HepG2 (cell line): Measurements from ENCODE around the gene CCDC116. TPM values are rescaled to one million over a fixed set of nuclear protein-coding genes. Genes with fewer than 3 reads are reported as not detected.

Source experiments
- AKAP8 ChIP-seq: sonication (generic); formaldehyde crosslinking; IDR thresholded peaks from 2 replicates; pipeline ENCODE4 v1.5.1; 2020; ENCODE audit warnings: mild to moderate bottlenecking, missing genetic modification reagents
- BCL6 ChIP-seq: IDR thresholded peaks from 2 replicates; pipeline ENCODE4 v1.6.1; 2016; ENCODE audit warnings: missing genetic modification reagents, missing compliant biosample characterization
- CEBPG ChIP-seq: IDR thresholded peaks from 2 replicates; pipeline ENCODE4 v1.6.1; 2016
- EP300 ChIP-seq, 3 experiments: sonication (generic) in 1 of 3; formaldehyde crosslinking in 1 of 3; IDR thresholded peaks; 2 replicates each; pipeline versions ENCODE4 v1.5.1 to v1.6.1; 2011 to 2020; ENCODE audit warnings: low read depth in 2 of 3, low read length in 2 of 3, borderline replicate concordance in 1 of 3, improper control_type of control experiment in 1 of 3, mild to moderate bottlenecking in 1 of 3, missing genetic modification reagents in 1 of 3, moderate library complexity in 1 of 3
- ETV6 ChIP-seq: sonication (generic); formaldehyde crosslinking; conservative IDR thresholded peaks from 2 replicates; pipeline ENCODE4 v1.4.0; 2020; ENCODE audit warnings: missing genetic modification reagents
- HDAC6 ChIP-seq: fragments of 200-600 bp; sonication (generic); IDR thresholded peaks from 2 replicates; pipeline ENCODE4 v1.7.0; 2017; ENCODE audit warnings: mild to moderate bottlenecking, antibody characterized with exemption, low read length, low read depth
- IKZF4 ChIP-seq: sonication (generic); formaldehyde crosslinking; IDR thresholded peaks from 2 replicates; pipeline ENCODE4 v1.5.1; 2020; ENCODE audit warnings: borderline replicate concordance, mild to moderate bottlenecking, low read depth, missing genetic modification reagents; ENCODE audit errors: not compliant biosample characterization
- KDM5A ChIP-seq: fragments of 200-600 bp; sonication (generic); IDR thresholded peaks from 2 replicates; pipeline ENCODE4 v1.7.0; 2018; ENCODE audit warnings: antibody characterized with exemption, mild to moderate bottlenecking, low read length, borderline replicate concordance
- KDM5B ChIP-seq: sonication (generic); formaldehyde crosslinking; IDR thresholded peaks from 2 replicates; pipeline ENCODE4 v1.4.0; 2020; ENCODE audit warnings: missing genetic modification reagents, mild to moderate bottlenecking, borderline replicate concordance
- MEIS2 ChIP-seq: sonication (generic); formaldehyde crosslinking; IDR thresholded peaks from 2 replicates; pipeline ENCODE4 v1.9.0; 2021; ENCODE audit warnings: mild to moderate bottlenecking, missing genetic modification reagents
- MYNN ChIP-seq: sonication (generic); formaldehyde crosslinking; IDR thresholded peaks from 2 replicates; pipeline ENCODE4 v1.4.0; 2020; ENCODE audit warnings: mild to moderate bottlenecking, low read depth, missing genetic modification reagents
- MZF1 ChIP-seq: sonication (generic); formaldehyde crosslinking; IDR thresholded peaks from 2 replicates; pipeline ENCODE4 v1.8.1; 2023; ENCODE audit warnings: mild to moderate bottlenecking, missing genetic modification reagents, borderline replicate concordance
- NCOA1 ChIP-seq: sonication (generic); formaldehyde crosslinking; IDR thresholded peaks from 2 replicates; pipeline ENCODE4 v1.9.0; 2021; ENCODE audit warnings: missing genetic modification reagents
- NCOA2 ChIP-seq: sonication (generic); formaldehyde crosslinking; IDR thresholded peaks from 2 replicates; pipeline ENCODE4 v1.8.0; 2022; ENCODE audit warnings: inconsistent platforms
- NFATC3 ChIP-seq: sonication (generic); formaldehyde crosslinking; IDR thresholded peaks from 2 replicates; pipeline ENCODE4 v1.5.1; 2020; ENCODE audit warnings: mild to moderate bottlenecking, missing genetic modification reagents
- PHF20 ChIP-seq: sonication (generic); formaldehyde crosslinking; IDR thresholded peaks from 2 replicates; pipeline ENCODE4 v1.5.0; 2020; ENCODE audit warnings: mild to moderate bottlenecking, missing genetic modification reagents
- SALL2 ChIP-seq: sonication (generic); formaldehyde crosslinking; IDR thresholded peaks from 2 replicates; pipeline ENCODE4 v1.8.1; 2023; ENCODE audit warnings: mild to moderate bottlenecking, missing genetic modification reagents, inconsistent platforms
- SOX13 ChIP-seq, 3 experiments: fragments of 450-650 bp in 1 of 3; sonication (generic) in 1 of 3; formaldehyde crosslinking in 1 of 3; IDR thresholded peaks in 2 of 3; conservative IDR thresholded peaks in 1 of 3; 2 replicates each; pipeline versions ENCODE4 v1.5.0 to v1.6.1; 2016 to 2020; ENCODE audit warnings: antibody characterized with exemption in 1 of 3, mild to moderate bottlenecking in 1 of 3, missing compliant biosample characterization in 1 of 3, missing genetic modification reagents in 1 of 3, moderate library complexity in 1 of 3
- SP1 ChIP-seq, 2 experiments: fragments of 450-650 bp in 1 of 2; sonication (generic) in 1 of 2; formaldehyde crosslinking in 1 of 2; IDR thresholded peaks; 2 replicates each; pipeline versions ENCODE4 v1.4.0 to v1.6.1; 2016 to 2020; ENCODE audit warnings: missing genetic modification reagents in 1 of 2
- TARDBP ChIP-seq: sonication (generic); formaldehyde crosslinking; IDR thresholded peaks from 2 replicates; pipeline ENCODE4 v1.8.0; 2022; ENCODE audit warnings: mild to moderate bottlenecking, missing genetic modification reagents
- ZFY ChIP-seq: sonication (generic); formaldehyde crosslinking; IDR thresholded peaks from 2 replicates; pipeline ENCODE4 v1.4.0; 2020; ENCODE audit warnings: missing genetic modification reagents
- ZNF251 ChIP-seq: sonication (generic); formaldehyde crosslinking; IDR thresholded peaks from 2 replicates; pipeline ENCODE4 v1.9.0; 2021; ENCODE audit warnings: mild to moderate bottlenecking, missing genetic modification reagents
- ZNF44 ChIP-seq: sonication (generic); formaldehyde crosslinking; IDR thresholded peaks from 2 replicates; pipeline ENCODE4 v1.5.1; 2020; ENCODE audit warnings: mild to moderate bottlenecking, missing genetic modification reagents
- ZNF530 ChIP-seq: sonication (generic); formaldehyde crosslinking; IDR thresholded peaks from 2 replicates; pipeline ENCODE4 v1.5.0; 2020; ENCODE audit warnings: low read depth, mild to moderate bottlenecking, missing genetic modification reagents
- ZNF678 ChIP-seq: sonication (generic); formaldehyde crosslinking; IDR thresholded peaks from 2 replicates; pipeline ENCODE4 v1.4.0; 2020; ENCODE audit warnings: mild to moderate bottlenecking, missing genetic modification reagents
- ZSCAN20 ChIP-seq: sonication (generic); formaldehyde crosslinking; IDR thresholded peaks from 2 replicates; pipeline ENCODE4 v1.4.0; 2020; ENCODE audit warnings: missing genetic modification reagents, mild to moderate bottlenecking, borderline replicate concordance
- polyA plus RNA-seq, 8 experiments: library from polyadenylated mRNA; depleted of rRNA in 3 of 8; stranded (reverse) in 7 of 8; unstranded in 1 of 8; fragments of >200 nt; fragmentation: Illumina TruSeq in 4 of 8; extraction: Trizol in 4 of 8; gene quantifications; 2 replicates each; pipeline versions ENCODE4 v1.2.1 to v1.2.3, GENCODE V29; 2011 to 2016; ENCODE audit warnings: low read depth in 4 of 8, missing spikeins in 1 of 8, mixed read lengths in 1 of 8; ENCODE audit not compliant: insufficient read depth in 1 of 8
- total RNA-seq, 5 experiments: library from RNA; depleted of rRNA; stranded (reverse); fragments of >200 nt; fragmentation: Illumina TruSeq; extraction: Trizol; gene quantifications; 2 replicates each; pipeline ENCODE4 v1.2.3, GENCODE V29; 2016; ENCODE audit warnings: low read depth in 1 of 5
- TF ChIP-seq, protein P1 (sequence below): sonication (generic); formaldehyde crosslinking; IDR thresholded peaks from 2 replicates; pipeline ENCODE4 v1.8.1; 2023; ENCODE audit warnings: mild to moderate bottlenecking, moderate library complexity, missing genetic modification reagents

The CCDC116 gene
- total and polyA plus RNA-seq, 2 of the 13 experiments (the other 11 are each of a cell fraction or from before 2014, with no cell fraction given), result 0.15 to 0.33 TPM

DNA sequence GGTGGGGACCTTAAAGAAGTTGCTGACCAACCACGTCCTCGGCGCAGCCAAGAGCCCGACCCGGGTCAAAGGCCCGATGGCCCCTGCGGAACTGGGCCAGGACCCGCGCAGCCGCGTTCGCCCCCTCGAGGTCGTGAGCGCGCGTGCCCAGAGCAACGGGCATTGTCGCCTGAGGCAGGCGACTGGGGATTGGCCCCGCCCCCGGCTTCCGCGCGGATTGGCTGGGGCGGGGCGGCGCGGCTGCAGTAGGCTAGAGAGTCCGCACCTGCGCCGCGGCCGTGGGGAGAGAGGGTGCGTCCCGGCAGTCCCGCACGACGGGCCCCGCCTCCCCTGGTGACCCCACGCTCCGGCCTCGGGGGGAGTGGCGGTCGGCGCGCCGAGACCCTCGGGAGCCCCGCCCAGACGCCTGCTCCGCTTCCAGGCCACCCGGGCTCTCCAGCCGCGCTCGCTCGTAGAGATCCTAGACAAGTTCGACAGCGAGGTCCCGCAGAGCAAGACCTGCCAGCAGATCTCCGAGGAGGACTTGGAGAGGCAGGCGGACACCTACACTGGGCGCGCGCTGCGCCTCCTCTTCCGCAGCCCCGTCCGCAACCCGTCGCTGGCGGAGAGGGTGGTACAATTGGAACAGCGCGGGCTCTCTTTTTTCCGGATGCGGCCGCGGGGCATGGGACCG is 24.9 kb downstream of the CCDC116 start (continued):
- no peak for TF ChIP-seq HDAC6
- no peak for TF ChIP-seq KDM5A
- TF ChIP-seq MYNN (CRISPR knock-in tag), result no peak
- TF ChIP-seq PHF20 (CRISPR knock-in tag), result peak; percentile 47
- no peak for TF ChIP-seq NFATC3 (CRISPR knock-in tag)
- 0 out of 2 replicates have a peak, but pooled peaks have one; percentile 26 for TF ChIP-seq TARDBP (CRISPR knock-in tag)
- TF ChIP-seq BCL6, result 0 out of 2 replicates have a peak, but pooled peaks have one; percentile 19
- no peak for TF ChIP-seq IKZF4 (CRISPR knock-in tag)
- peak; percentile 68 for TF ChIP-seq ZFY (CRISPR knock-in tag)
- peak; percentile 14; the same call in 1 of the 2 replicates for TF ChIP-seq MEIS2 (CRISPR knock-in tag)
- peak; percentile 73; the same call in 1 of the 2 replicates for TF ChIP-seq ZSCAN20
- TF ChIP-seq NCOA1 (CRISPR knock-in tag), result peak; percentile 24; the same call in 1 of the 2 replicates
- peak; percentile 95 for TF ChIP-seq AKAP8
- no peak for TF ChIP-seq ZNF530 (CRISPR knock-in tag)
- TF ChIP-seq EP300 (IDR thresholded peaks at IDR 0.05; ENCODE audit: low read depth in 2 of 2, low read length in 2 of 2), result no peak
- 0 out of 2 replicates have a peak, but pooled peaks have one; percentile 10 for TF ChIP-seq EP300 (CRISPR knock-in tag; IDR thresholded peaks at IDR 0.05; ENCODE audit: borderline replicate concordance)
- no peak for TF ChIP-seq ETV6 (CRISPR knock-in tag)
- TF ChIP-seq MZF1 (CRISPR knock-in tag), result no peak
- no peak for TF ChIP-seq ZNF678 (CRISPR knock-in tag)
- no peak for TF ChIP-seq SP1 (IDR thresholded peaks at IDR 0.05)
- peak; percentile 34; the same call in 1 of the 2 replicates for TF ChIP-seq SP1 (CRISPR knock-in tag; IDR thresholded peaks at IDR 0.05)
- no peak; the same call in 1 of the 2 replicates for TF ChIP-seq SOX13 (IDR thresholded peaks at IDR 0.05)
- TF ChIP-seq SOX13 (CRISPR knock-in tag; conservative IDR thresholded peaks at IDR 0.05 in 1 of 2, IDR thresholded peaks at IDR 0.05 in 1 of 2), result peak in 1 of 2 experiments; percentile 20; a peak in 1 of 4 replicates
- TF ChIP-seq, protein P1, sequence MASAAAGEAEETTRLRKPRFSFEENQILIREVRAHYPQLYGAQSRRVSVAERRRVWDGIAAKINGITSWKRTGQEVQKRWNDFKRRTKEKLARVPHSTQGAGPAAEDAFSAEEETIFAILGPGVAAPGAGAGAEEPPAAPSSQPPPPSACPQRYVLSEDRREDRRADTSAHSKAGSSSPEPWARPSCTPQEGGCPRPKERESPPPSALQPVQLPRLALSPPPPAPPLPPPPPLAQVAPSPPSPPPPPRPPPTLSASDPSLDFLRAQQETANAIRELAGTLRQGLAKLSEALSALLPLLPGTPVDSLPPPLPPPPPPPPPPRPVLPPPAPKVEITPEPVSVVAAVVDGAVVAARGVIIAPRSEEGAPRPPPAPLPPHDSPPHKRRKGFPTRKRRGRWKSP (CRISPR knock-in tag), result peak; percentile 36; the same call in 1 of the 2 replicates
- peak; percentile 28; the same call in 1 of the 2 replicates for TF ChIP-seq NCOA2 (CRISPR knock-in tag)
- TF ChIP-seq ZNF251 (CRISPR knock-in tag), result no peak
- no peak; the same call in 1 of the 2 replicates for TF ChIP-seq SALL2
- TF ChIP-seq KDM5B (CRISPR knock-in tag), result peak; percentile 35; the same call in 1 of the 2 replicates
- TF ChIP-seq CEBPG (CRISPR knock-in tag), result no peak
- TF ChIP-seq ZNF44 (CRISPR knock-in tag), result no peak
